Stimulated activated CD4-positive, alpha-beta T cell treated with anti-CD3 and anti-CD28 coated beads, Interleukin-2, amount 100 ng/mL, for 4 hours (primary cell): ENCODE data around the gene CRYAB.

Experiments
- DNase-seq: peaks from one replicate; pipeline ENCODE4 v3.0.0-alpha.2; 2020; ENCODE audit warnings: low read depth

Gene CRYAB, protein sequence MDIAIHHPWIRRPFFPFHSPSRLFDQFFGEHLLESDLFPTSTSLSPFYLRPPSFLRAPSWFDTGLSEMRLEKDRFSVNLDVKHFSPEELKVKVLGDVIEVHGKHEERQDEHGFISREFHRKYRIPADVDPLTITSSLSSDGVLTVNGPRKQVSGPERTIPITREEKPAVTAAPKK

DNA sequence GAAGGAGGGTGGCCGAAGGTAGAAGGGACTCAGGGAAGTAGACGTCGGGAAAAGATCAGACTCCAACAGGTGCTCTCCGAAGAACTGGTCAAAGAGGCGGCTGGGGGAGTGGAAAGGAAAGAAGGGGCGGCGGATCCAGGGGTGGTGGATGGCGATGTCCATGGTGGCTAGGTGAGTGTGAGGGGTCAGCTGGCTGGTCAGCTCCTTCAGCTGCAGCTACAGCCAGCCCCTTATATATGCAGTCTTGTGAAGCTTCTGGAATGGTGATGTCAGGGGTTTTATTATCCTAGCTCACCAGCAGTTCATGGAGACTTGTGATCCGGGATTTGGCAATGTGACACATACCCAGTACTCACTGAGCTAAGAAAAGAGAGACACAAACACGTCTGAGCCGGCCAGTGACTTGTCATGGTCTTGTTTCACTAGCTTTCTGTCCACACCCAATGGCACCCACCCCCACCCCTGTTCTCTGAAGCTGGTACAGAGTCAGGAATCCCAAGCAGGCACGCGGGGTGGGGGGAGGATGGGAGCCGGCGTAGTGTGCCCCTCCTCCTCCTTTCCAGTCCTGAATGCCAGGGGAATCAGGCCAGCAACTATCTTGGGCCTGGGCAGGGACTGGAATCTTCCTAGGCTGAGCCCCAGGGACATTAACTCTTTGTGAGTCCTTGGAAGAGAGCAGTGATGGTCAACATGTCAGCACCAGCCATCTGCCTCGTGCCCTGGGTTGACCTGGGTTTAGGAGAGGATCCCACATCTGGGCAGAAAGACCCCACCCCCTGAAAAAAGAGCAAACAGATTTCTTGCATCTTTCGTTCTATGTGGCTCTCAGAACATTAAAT is at the start of gene CRYAB:
CRYAB (minus strand) TSS at position 208 of the 839 bp plus-strand sequence; CDS start at position 162, 46 bp downstream.
- DNase-seq, result no peak

GRCh38 chr11:111960916-111961315 is 49.3 kb upstream of the CRYAB start:
- no peak for DNase-seq

GRCh38 chr11:111957663-111958444 is 46.3 kb upstream of the CRYAB start:
- no peak for DNase-seq

- DNase-seq, result no peak
These were observed 42.6 kb upstream of the CRYAB start for GRCh38 chr11:111954154-111954553.

DNA sequence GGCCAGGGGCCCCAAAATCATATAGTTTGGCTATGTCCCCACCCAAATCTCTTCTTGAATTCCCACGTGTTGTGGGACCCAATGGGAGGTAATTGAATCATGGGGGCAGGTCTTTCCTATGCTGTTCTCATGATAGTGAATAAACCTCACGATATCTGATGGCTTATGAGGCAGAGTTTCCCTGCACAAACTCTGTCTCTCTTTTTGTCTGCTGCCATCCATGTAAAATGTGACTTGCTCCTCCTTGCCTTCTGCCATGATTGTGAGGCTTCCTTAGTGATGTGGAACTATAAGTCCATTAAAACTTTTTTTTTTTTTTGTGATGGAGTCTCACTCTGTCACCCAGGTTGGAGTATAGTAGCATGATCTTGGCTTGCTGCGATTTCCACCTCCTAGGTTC is 40.0 kb upstream of the CRYAB start:
- no peak for DNase-seq

- no peak for DNase-seq
These were observed 38.2 kb upstream of the CRYAB start for GRCh38 chr11:111949519-111950426.

DNA sequence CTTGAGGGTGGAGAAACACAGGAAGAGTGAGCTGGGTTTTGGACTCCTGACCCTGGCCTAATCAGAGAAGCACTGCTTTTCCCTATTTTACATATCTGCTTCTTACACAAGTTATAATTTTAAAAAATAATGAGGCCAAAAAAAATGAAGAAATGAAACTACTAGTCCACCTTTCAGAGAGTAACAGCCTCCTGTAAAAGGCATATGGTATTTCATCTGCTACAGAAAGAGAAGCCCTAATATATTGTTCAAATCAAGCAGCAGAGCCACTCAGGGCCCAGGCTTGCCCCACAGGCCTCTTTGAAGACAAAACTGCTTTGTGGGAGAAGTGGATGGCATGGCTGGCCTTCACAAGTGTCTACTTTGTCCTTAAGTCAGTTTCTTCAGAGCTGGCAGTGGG is 35.6 kb upstream of the CRYAB start:
- DNase-seq, result no peak

GRCh38 chr11:111946499-111946898 is 34.9 kb upstream of the CRYAB start:
- DNase-seq, result no peak

GRCh38 chr11:111945198-111945597 is 33.6 kb upstream of the CRYAB start:
- DNase-seq, result no peak

DNA sequence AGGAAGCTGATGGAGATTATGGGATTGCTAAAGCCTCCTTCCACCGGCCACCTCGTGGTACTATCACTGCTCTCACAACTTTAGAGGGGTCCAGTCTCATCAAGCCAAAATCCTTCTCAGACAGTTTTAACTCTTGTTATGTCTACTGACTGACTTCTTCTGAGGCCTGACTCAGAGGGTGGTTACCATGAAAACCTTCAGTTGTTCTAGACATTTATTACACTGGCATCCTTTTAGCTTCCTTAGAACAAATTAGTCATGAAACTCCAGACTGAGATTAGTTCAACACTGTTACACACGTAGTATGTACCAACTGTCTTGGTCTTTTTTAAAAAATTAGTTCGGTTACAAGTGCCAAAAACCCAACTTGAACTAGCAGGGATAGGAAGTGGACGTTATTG is 33.1 kb upstream of the CRYAB start:
- DNase-seq, result no peak

- DNase-seq, result no peak
These were observed 32.6 kb upstream of the CRYAB start for GRCh38 chr11:111944139-111944538.

DNA sequence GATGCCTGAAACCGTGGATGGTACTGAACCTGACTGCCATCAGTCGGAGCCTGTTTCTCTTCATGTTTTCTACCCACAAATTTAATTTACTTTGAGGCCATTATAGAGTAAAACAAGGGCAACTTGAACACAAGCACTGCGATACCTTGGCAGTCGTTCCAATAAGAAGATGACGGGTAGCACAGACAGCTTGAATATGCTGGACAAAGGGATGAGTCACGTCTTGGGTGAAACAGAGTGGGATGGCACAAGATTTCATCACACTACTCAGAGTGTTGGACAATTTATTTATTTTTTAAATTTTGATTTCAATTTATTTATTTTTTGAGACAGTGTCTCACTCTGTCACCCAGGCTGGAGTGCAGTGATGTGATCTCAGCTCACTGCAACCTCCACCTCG is 31.3 kb upstream of the CRYAB start:
- no peak for DNase-seq

- DNase-seq, result no peak
These were observed 30.4 kb upstream of the CRYAB start for GRCh38 chr11:111941963-111942362.

DNA sequence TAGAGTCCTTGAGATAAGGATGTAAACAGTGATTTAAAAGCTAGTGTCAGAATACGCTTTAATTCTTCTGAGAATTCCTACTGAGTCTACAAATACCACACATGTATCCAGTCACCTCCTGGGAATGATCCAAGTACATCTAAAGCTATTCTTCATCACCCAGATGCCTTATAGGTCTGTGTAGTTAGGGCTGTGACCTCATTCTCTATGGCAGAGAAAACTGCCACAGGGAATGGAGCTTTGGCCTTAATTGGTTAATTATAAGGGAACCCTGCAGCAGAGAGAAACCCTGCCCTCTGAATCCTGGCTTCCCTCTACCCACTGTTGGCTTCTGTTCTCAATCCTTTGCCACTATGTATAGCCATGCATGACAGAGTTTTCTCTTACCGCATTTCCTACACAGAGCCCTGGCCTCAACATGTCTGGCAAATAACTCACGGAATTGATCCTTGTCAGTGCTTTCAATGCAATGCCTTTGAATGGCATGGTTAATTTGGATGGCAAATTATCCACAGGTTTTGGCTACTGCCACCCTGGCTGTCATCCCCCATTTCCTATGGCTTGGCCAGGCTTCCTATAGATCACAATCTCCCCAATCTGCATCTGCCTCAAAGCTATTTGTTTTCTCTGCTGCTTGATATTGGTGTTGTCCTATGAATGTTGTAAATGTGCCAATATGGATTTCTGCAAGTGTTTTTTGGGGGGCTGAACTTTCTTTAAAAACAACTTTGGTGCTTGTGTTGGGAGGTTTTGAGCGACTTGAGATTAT is 28.4 kb upstream of the CRYAB start:
- DNase-seq, result no peak

DNA sequence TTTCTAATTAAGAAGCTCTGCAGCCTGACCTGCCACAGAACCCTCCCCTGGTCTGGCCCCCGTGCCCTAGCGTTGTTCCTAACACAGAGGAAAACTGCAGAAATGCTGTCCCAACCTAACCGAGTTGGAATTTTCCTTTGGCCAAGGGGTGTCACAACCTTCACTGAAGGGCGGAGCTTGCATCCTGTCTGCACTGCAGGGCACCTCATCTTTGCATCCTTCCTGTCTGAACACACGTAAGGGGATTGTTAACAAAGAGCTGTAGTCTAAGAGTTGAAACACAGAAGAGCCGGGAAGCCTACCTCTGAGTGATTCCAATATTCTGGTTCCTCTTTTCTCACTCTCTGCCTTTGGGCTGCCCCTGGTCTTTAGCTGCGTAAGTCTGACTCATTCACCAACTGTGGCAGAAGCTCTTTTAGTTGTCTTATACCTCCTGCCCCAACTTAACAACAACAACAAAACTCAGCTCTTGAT is 27.2 kb upstream of the CRYAB start:
- no peak for DNase-seq

DNA sequence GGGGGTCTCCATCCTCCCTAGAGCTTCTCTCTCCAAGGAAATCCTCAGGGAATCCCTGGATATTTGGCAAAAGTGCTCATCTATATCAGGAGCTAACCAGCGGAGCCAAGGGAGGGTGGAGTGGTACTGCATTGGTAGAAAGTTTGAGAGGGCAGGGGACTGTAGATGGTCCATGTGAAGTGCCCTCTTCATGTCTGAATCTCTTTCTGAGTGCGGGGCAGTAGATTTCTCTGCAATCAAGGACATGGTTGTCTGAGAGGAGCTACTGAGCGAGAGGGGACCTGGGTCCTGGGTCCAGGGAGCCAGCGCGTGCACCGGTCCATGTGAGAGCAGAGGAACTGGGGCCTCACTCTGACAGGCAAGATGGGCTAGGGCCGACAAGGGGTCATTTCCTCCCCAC is 26.3 kb upstream of the CRYAB start:
- DNase-seq, result no peak

- no peak for DNase-seq
These were observed 25.8 kb upstream of the CRYAB start for GRCh38 chr11:111937461-111937769.

DNA sequence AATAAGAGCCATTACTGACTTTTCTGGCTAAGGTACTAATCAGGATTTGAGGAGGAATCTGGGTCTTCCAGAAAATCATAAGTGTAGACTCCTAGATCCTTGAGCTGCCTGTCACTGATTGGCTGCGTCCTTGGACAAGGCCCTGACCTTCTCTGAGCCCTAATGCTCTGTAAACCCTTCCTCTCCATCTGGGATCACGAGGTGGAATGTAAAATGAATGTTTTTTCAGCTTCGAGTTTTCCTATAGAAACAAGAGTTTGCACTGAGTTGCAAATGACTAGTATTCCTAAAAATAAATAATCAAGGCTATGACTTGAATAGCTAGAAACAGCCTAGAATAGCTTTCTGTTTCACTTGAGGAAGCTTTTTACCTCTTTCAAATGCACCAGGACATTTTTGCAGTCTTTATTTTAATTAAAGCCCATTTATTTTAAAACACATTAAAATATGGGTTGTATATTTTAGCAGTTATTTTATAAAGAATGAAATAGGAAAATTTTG is 24.5 kb upstream of the CRYAB start:
- DNase-seq, result no peak

- no peak for DNase-seq
These were observed 23.9 kb upstream of the CRYAB start for GRCh38 chr11:111935317-111936039.

- no peak for DNase-seq
These were observed 22.7 kb upstream of the CRYAB start for GRCh38 chr11:111934306-111934705.
